ENCODE data around the gene AMTN.
"Not testable (repeated sequence)": the region's sequence is repeated elsewhere in the genome, so short reads cannot be mapped to it uniquely, and the experiment has no call there.

AMTN gene

GRCh38 chr4:70518269-70518668 lies at the start of gene AMTN:
Gene AMTN (plus strand): TSS chr4:70518569. CDS start chr4:70518778, 209 bp downstream.
- FAIRE-seq (no peak), DNase-seq (ENCODE audit: insufficient read length, low spot score) (no peak)
- TF ChIP-seq CTCF (IDR thresholded peaks at IDR 0.05; ENCODE audit: insufficient read depth, missing control alignments): no peak

GRCh38 chr4:70471897-70472296 lies 46.5 kb upstream of the AMTN start, which contains the start of gene MUC7:
Gene MUC7 (plus strand): TSS chr4:70472197. CDS start chr4:70474022, 1,825 bp downstream.
- DNase-seq (ENCODE audit: insufficient read length, low spot score) (no peak), FAIRE-seq (no peak)
- TF ChIP-seq CTCF (IDR thresholded peaks at IDR 0.05; ENCODE audit: insufficient read depth, missing control alignments): no peak

- no peak for FAIRE-seq
- TF ChIP-seq CTCF (IDR thresholded peaks at IDR 0.05; ENCODE audit: insufficient read depth, missing control alignments): no peak
Measured at GRCh38 chr4:70473679-70474078, 44.7 kb upstream of the AMTN start.

GRCh38 chr4:70488748-70489147 lies 29.6 kb upstream of the AMTN start:
- DNase-seq (ENCODE audit: insufficient read length, low spot score): no peak
- no peak for TF ChIP-seq CTCF (IDR thresholded peaks at IDR 0.05; ENCODE audit: insufficient read depth, missing control alignments)
- FAIRE-seq: no peak

More at GRCh38 chr4:70473679-70474078, 44.7 kb upstream of the AMTN start:
- no peak for DNase-seq (ENCODE audit: insufficient read length, low spot score)

GRCh38 chr4:70496231-70496630 lies 22.1 kb upstream of the AMTN start:
- FAIRE-seq (no peak), DNase-seq (ENCODE audit: insufficient read length, low spot score) (no peak)
- no peak for TF ChIP-seq CTCF (IDR thresholded peaks at IDR 0.05; ENCODE audit: insufficient read depth, missing control alignments)

GRCh38 chr4:70501838-70502237 lies 16.5 kb upstream of the AMTN start:
- not testable (repeated sequence) for DNase-seq (ENCODE audit: insufficient read length, low spot score); FAIRE-seq

GRCh38 chr4:70504733-70505132 lies 13.6 kb upstream of the AMTN start:
- FAIRE-seq (no peak), DNase-seq (ENCODE audit: insufficient read length, low spot score) (no peak)
- no peak for TF ChIP-seq CTCF (IDR thresholded peaks at IDR 0.05; ENCODE audit: insufficient read depth, missing control alignments)

Data from D721Med (cell line).